RWPE2 (cell line): ENCODE results near the gene KRT17.
A peak's percentile ranks its signal among the peaks of the same experiment; 100 is the strongest.
"Not testable (repeated sequence)": the region's sequence is repeated elsewhere in the genome, so short reads cannot be mapped to it uniquely, and the experiment has no call there.

ENCODE experiments used
- ATAC-seq: fragments of 200-7000 bp; cut with Tn5 transposase; 3 replicates; pipeline ENCODE4 v1.9.1; 2021; ENCODE audit warnings: low read depth
- DNase-seq: peaks from one replicate; pipeline ENCODE4 v3.0.0-alpha.2; 2020; ENCODE audit warnings: low spot score
- H3K27ac ChIP-seq: fragments of 450-650 bp; 2 replicates; pipeline ENCODE4 v1.5.1; 2017; ENCODE audit warnings: mild to moderate bottlenecking; ENCODE audit not compliant: poor library complexity, severe bottlenecking
- H3K27me3 ChIP-seq: fragments of 250-450 bp; sonication (Bioruptor Pico); 2 replicates; pipeline ENCODE4 v1.5.1; 2021; ENCODE audit warnings: mild to moderate bottlenecking, moderate library complexity; ENCODE audit not compliant: insufficient read depth, poor library complexity, severe bottlenecking
- H3K36me3 ChIP-seq: fragments of 250-450 bp; sonication (Bioruptor Pico); 2 replicates; pipeline ENCODE4 v1.5.1; 2020; ENCODE audit warnings: low read depth, mild to moderate bottlenecking, moderate library complexity
- H3K4me1 ChIP-seq: fragments of 250-450 bp; sonication (Bioruptor Pico); 2 replicates; pipeline ENCODE4 v1.5.1; 2021; ENCODE audit warnings: mild to moderate bottlenecking, moderate library complexity; ENCODE audit not compliant: insufficient read depth, poor library complexity, severe bottlenecking
- H3K4me3 ChIP-seq: fragments of 250-450 bp; sonication (Bioruptor Pico); 2 replicates; pipeline ENCODE4 v1.5.1; 2021; ENCODE audit warnings: mild to moderate bottlenecking, moderate library complexity; ENCODE audit not compliant: severe bottlenecking
- H3K9me3 ChIP-seq: fragments of 250-450 bp; sonication (Bioruptor Pico); 2 replicates; pipeline ENCODE4 v1.5.1; 2021; ENCODE audit warnings: mild to moderate bottlenecking, moderate library complexity; ENCODE audit not compliant: severe bottlenecking
- TF ChIP-seq, protein P1 (sequence below): fragments of 450-650 bp; IDR thresholded peaks from one replicate; pipeline ENCODE4 v1.5.1; 2017; ENCODE audit warnings: mild to moderate bottlenecking, moderate library complexity; ENCODE audit not compliant: poor library complexity, severe bottlenecking

The KRT17 gene

DNA sequence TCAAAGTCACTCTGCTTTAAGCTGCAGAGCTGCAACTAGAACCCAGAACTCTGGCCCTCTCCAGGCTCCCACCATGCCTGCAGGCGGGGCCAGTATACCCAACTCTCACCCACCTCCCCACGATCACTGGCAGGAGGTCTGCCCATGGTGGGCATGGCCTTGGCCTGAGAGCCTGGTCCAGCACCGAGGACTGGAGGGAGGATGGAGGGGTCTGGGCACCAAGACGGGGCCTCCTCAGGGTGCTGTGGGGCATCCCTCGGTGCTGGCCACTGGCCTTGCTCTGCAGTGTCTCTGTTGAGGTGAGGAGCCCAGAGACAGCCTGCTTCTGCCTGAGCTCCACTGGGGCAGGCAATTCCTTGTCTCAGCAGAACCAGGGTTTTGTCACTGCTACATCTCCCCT is 10.3 kb downstream of the KRT17 start:
- Histone ChIP-seq H3K36me3 (no peaks in the 10 kb centered on the region), H3K4me1 (peaks cover 15% of the 10 kb centered on the region), H3K9me3 (no peaks in the 10 kb centered on the region), H3K27me3 (no peaks in the 10 kb centered on the region), H3K4me3 (no peak overlapping the region), H3K27ac (peak overlapping the region; percentile 99)
- DNase-seq (no peak), ATAC-seq (no peak)
- TF ChIP-seq, protein P1, sequence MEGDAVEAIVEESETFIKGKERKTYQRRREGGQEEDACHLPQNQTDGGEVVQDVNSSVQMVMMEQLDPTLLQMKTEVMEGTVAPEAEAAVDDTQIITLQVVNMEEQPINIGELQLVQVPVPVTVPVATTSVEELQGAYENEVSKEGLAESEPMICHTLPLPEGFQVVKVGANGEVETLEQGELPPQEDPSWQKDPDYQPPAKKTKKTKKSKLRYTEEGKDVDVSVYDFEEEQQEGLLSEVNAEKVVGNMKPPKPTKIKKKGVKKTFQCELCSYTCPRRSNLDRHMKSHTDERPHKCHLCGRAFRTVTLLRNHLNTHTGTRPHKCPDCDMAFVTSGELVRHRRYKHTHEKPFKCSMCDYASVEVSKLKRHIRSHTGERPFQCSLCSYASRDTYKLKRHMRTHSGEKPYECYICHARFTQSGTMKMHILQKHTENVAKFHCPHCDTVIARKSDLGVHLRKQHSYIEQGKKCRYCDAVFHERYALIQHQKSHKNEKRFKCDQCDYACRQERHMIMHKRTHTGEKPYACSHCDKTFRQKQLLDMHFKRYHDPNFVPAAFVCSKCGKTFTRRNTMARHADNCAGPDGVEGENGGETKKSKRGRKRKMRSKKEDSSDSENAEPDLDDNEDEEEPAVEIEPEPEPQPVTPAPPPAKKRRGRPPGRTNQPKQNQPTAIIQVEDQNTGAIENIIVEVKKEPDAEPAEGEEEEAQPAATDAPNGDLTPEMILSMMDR: no peak

DNA sequence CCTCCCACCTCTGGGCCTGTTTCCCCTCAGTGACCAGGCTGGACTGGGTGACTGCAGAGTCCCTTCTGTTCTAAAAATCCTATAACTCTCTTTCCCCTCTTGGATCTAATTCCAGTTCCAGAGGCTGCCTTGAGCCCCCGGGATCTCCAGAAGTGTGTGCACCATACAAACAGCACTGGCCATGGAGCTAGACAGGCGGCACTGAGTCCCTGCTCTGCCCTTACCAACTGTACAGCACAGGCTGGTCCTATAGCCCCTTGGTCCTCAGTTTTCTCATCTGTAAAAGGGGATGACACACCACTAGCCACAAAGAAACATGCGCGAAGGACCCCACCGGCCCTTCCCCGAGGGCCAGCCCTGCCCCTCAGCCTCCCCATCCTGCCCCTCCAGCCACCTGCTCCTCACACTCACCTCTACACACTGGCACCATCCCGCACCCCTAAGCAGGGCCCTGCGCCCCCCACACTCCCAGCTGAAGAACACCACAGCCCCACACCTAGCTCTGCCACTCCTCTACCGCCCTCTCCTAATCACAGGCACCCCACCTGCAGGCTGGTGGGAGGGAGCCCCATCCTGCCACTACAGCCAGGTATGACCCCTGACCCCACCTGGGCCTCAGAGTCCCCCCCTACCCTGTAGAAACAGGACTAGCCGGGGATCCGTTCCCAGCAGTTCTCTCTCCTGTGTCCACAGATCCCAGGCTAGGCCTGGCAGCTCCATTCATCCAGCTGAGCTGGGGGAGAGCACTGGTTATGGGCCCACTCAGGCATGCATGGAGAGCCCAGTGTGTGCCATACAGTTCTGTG is 10.9 kb downstream of the KRT17 start:
- TF ChIP-seq, protein P1: no peak
- H3K27ac ChIP-seq: peak overlapping the region; percentile 99

DNA sequence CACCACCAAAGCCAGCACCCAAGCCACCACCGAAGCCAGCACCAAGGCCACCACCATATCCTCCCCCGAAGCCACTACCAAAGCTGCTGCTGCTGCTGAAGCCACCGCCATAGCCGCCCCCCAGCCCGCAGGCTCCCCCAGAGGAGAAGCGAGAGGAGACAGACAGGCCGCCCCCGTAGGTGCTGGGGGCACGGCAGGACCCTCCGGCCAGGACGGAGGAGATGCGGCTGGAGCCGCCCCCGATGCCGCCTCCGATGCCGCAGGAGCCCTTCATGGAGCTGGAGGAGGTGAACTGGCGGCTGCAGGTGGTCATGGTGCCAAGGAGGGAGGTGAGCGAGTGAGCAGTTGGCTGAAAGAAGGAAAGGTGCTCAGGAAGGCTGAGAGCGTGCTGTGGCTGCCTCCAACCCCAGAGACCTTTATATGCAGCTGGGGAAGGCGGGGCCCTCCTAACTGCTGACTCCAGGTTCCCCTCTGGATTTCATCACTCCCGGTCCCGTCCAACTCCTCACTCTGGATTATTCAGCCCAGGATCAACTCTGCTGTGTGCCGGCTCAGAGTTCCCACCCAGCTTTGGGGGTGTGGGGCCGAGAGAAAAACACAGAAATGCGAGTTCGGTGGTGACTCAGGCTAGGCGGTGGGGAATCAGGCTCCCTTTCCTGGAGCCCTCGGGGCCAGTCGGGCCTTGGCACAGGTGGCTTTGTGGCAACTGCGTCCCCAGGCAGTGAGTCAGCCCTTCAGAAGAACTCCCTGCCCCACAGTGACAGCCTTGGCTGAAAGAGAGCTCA is 11.8 kb downstream of the KRT17 start, which contains the start of gene KRT16:
KRT16 (minus strand) TSS at position 392 of the 785 bp plus-strand sequence; CDS start at position 313, 79 bp downstream.
- peak; percentile 77 for DNase-seq
- H3K4me3 ChIP-seq, H3K36me3 ChIP-seq, H3K27me3 ChIP-seq, H3K9me3 ChIP-seq: not testable (repeated sequence)
- ATAC-seq: peak; percentile 50
- Histone ChIP-seq H3K27ac (peak within 1 kb of the TSS; percentile 66), H3K4me1 (peaks cover 15% of the 10 kb centered on the region)

More for the DNA sequence above, 10.9 kb downstream of the KRT17 start:
- Histone ChIP-seq H3K4me1 (peaks cover 15% of the 10 kb centered on the region), H3K27me3 (no peaks in the 10 kb centered on the region), H3K4me3 (no peak overlapping the region), H3K36me3 (no peaks in the 10 kb centered on the region), H3K9me3 (no peaks in the 10 kb centered on the region)
- ATAC-seq (no peak), DNase-seq (no peak)

DNA sequence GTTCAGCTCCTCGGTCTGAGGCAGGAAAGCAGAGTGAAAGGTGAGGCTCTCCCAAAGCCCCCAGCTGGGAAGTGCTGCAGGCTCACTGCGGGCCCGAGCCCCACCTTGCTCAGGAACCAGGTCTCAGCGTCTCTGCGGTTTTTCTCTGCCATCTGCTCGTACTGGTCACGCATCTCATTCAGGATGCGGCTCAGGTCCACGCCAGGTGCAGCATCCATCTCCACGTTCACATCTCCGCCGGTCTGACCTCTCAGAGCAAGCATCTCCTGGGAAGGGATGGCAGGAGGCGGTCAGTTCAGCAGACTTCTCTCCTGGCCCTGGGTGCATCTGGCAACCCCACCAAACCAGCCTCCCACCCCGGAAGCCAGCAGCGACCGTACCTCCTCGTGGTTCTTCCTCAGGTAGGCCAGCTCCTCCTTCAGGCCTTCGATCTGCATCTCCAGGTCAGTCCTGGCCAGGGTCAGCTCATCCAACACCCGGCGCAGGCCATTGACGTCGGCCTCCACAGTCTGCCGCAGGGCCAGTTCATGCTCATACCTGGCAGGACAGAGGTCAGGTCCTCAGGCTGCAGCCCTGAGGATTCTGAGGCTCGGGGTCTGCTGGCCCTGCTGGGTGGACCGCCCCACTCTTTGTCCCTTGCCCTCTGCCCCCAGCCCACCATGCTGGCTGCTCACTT is 13.3 kb downstream of the KRT17 start:
- H3K4me1 ChIP-seq: peaks cover 15% of the 10 kb centered on the region
- TF ChIP-seq, protein P1: no peak
- no peaks in the 10 kb centered on the region for H3K27me3 ChIP-seq

DNA sequence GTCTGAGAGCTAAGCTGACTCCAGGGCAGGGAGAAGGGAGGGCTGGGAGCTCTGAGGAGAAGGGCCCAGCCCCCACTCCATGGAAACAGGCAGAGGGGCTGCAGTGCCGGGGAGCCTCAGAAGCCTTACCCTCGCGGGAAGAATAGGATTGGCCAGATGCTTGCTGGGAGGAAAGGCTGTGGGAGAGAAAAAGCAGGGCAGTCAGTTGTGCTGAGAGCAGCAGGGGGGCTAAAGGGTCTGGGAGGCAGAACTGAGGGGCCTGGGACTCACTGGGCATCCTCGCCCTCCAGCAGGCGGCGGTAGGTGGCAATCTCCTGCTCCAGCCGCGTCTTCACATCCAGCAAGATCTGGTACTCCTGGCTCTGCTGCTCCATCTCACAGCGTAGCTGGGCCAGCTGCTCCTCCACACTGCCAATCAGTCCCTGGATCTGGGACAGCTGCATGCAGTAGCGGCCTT is 14.3 kb downstream of the KRT17 start:
- H3K9me3 ChIP-seq, ATAC-seq, H3K27me3 ChIP-seq, H3K27ac ChIP-seq, DNase-seq, H3K36me3 ChIP-seq, H3K4me3 ChIP-seq: not testable (repeated sequence)
- H3K4me1 ChIP-seq: peaks cover 14% of the 10 kb centered on the region

More for the DNA sequence above, 13.3 kb downstream of the KRT17 start:
- Histone ChIP-seq H3K36me3 (no peaks in the 10 kb centered on the region), H3K27ac (no peak overlapping the region), H3K9me3 (no peaks in the 10 kb centered on the region), H3K4me3 (no peak overlapping the region)
- DNase-seq: no peak
- no peak for ATAC-seq

DNA sequence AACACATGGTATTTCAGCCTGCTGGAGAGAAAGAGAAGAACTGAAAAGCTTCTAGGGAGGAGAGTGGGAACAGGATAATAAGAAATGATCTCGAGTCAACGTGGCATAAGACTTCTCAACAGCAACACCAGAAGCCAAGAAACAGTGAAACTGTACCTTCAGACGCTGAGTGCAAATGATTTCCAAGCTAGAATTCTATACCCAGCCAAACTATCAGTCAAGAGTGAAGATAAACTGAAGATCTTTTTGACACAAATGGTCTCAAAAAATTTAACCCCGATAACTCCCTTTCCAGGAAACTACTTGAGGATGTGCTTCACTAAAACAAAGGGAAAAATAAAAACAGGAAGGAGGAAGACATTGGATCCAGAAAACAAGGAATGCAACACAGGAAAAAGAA is 17.4 kb downstream of the KRT17 start:
- H3K4me1 ChIP-seq, DNase-seq, H3K4me3 ChIP-seq, H3K9me3 ChIP-seq, H3K27ac ChIP-seq, H3K36me3 ChIP-seq, H3K27me3 ChIP-seq, ATAC-seq: not testable (repeated sequence)
